ENCODE results near the gene ANGPTL2.
"Not testable (repeated sequence)": the region's sequence is repeated elsewhere in the genome, so short reads cannot be mapped to it uniquely, and the experiment has no call there.

ANGPTL2 gene

GRCh38 chr9:127122176-127123063, at the start of gene ANGPTL2:
Gene ANGPTL2, minus strand, starts transcription at chr9:127122635. Its CDS starts 13,904 bp downstream, at chr9:127108731.
- peak; percentile 85 for DNase-seq

GRCh38 chr9:127171348-127171747, 48.9 kb upstream of the ANGPTL2 start:
- not testable (repeated sequence) for DNase-seq

GRCh38 chr9:127170652-127171051, 48.2 kb upstream of the ANGPTL2 start:
- no peak for DNase-seq

- no peak for DNase-seq
Measured at GRCh38 chr9:127170103-127170502, 47.7 kb upstream of the ANGPTL2 start.

GRCh38 chr9:127169575-127169883, 47.1 kb upstream of the ANGPTL2 start:
- no peak for DNase-seq

GRCh38 chr9:127168756-127169574, 46.5 kb upstream of the ANGPTL2 start:
- DNase-seq = no peak

- no peak for DNase-seq
Measured at GRCh38 chr9:127167560-127168326, 45.3 kb upstream of the ANGPTL2 start.

- peak; percentile 28 for DNase-seq
Measured at GRCh38 chr9:127166651-127167524, 44.5 kb upstream of the ANGPTL2 start.

- DNase-seq = no peak
Measured at GRCh38 chr9:127166111-127166510, 43.7 kb upstream of the ANGPTL2 start.

GRCh38 chr9:127165116-127165515, 42.7 kb upstream of the ANGPTL2 start:
- DNase-seq = peak; percentile 77

GRCh38 chr9:127163409-127163808, 41.0 kb upstream of the ANGPTL2 start:
- DNase-seq = no peak

GRCh38 chr9:127162864-127163365, 40.5 kb upstream of the ANGPTL2 start:
- DNase-seq = no peak

GRCh38 chr9:127162046-127162863, 39.8 kb upstream of the ANGPTL2 start:
- no peak for DNase-seq

GRCh38 chr9:127161081-127161624, 38.7 kb upstream of the ANGPTL2 start:
- no peak for DNase-seq

GRCh38 chr9:127159949-127160610, 37.6 kb upstream of the ANGPTL2 start:
- DNase-seq = no peak

- peak; percentile 66 for DNase-seq
Measured at GRCh38 chr9:127159325-127159801, 36.9 kb upstream of the ANGPTL2 start.

- no peak for DNase-seq
Measured at GRCh38 chr9:127158786-127159324, 36.4 kb upstream of the ANGPTL2 start.

- no peak for DNase-seq
Measured at GRCh38 chr9:127155314-127155960, 33.0 kb upstream of the ANGPTL2 start.
